Ovary (tissue), 9 donors: ENCODE data around the gene ETS1. TPM values are rescaled to one million over a fixed set of nuclear protein-coding genes. Genes with fewer than 3 reads are reported as not detected.

Experiments used
- DNase-seq, 5 donors: peaks; one replicate each; pipeline ENCODE4 v3.0.0-alpha.2; 2019 to 2020
- H3K27ac ChIP-seq, 2 donors: fragments of 200-600 bp; one replicate each; pipeline versions ENCODE4 v1.5.1 to v1.8.0; 2019 to 2022
- H3K27me3 ChIP-seq: fragments of 200-600 bp; one replicate; pipeline ENCODE4 v1.8.0; 2022
- H3K36me3 ChIP-seq: fragments of 200-600 bp; sonication (generic); one replicate; pipeline ENCODE4 v1.5.1; 2019
- H3K4me1 ChIP-seq: one replicate; pipeline ENCODE4 v1.8.1; 2013; ENCODE audit warnings: mild to moderate bottlenecking, moderate library complexity; ENCODE audit not compliant: insufficient read depth
- H3K4me3 ChIP-seq: fragments of 200-600 bp; sonication (generic); one replicate; pipeline ENCODE4 v1.5.1; 2017
- H3K9me3 ChIP-seq, 2 donors: fragments of 200-600 bp in 1 of 2; sonication (generic) in 1 of 2; one replicate each; pipeline versions ENCODE4 v1.5.1 to v1.8.1; 2013 to 2019; ENCODE audit warnings: mild to moderate bottlenecking in 1 of 2, moderate library complexity in 1 of 2
- CTCF ChIP-seq, 3 donors: fragments of 450-650 bp in 2 of 3; fragments of 200-600 bp in 1 of 3; IDR thresholded peaks; one replicate each; pipeline versions ENCODE4 v1.5.1 to v1.8.0; 2016 to 2022; ENCODE audit warnings: antibody characterized with exemption in 3 of 3, mild to moderate bottlenecking in 1 of 3
- EP300 ChIP-seq: sonication (generic); formaldehyde crosslinking; IDR thresholded peaks from one replicate; pipeline ENCODE4 v1.6.1; 2017; ENCODE audit warnings: antibody characterized with exemption
- POLR2A ChIP-seq: fragments of 450-650 bp; IDR thresholded peaks from one replicate; pipeline ENCODE4 v1.6.1; 2017; ENCODE audit warnings: antibody characterized with exemption, mild to moderate bottlenecking, moderate library complexity
- WGBS, 3 donors: extraction: QIAGEN DNeasy Blood & Tissue Kit in 1 of 3; methylation state at CpG; one replicate each; pipeline versions ENCODE4 v1.1.5 to v1.1.7; 2013 to 2017; 5-methylcytosine and 5-hydroxymethylcytosine counted together
- intact Hi-C, 4 donors: fragments of 100-400 bp; cut with DNase I; formaldehyde crosslinking; loops; one replicate each; pipeline versions ENCODE4 v1.11.0 to v1.15.1; 2022 to 2023
- microRNA-seq, 3 donors: library from miRNA; unstranded; fragments of <30 nt; microRNA quantifications; one replicate each; pipeline versions ENCODE4 to v1.2.0, GENCODE V29; 2019 to 2020
- polyA plus RNA-seq, 2 donors: library from polyadenylated mRNA; stranded (reverse); fragments of 200-250 nt in 1 of 2; fragments of 350-450 nt in 1 of 2; fragmentation: Illumina TruSeq in 1 of 2; extraction: RNeasy Lipid Tissue Mini Kit (QIAGEN cat#74804) in 1 of 2; gene quantifications; one replicate each; pipeline ENCODE4 v1.2.3, GENCODE V29; 2013 to 2014
- small RNA-seq: library from RNA; depleted of rRNA; stranded (forward); fragments of <200 nt; gene quantifications from one replicate; pipeline ENCODE3, GENCODE V24; 2016
- total RNA-seq, 7 donors: library from RNA; depleted of rRNA in 2 of 7; stranded (reverse); fragments of >200 nt in 2 of 7; fragmentation: NEBNext Ultra II Directional in 3 of 7; extraction: Animal tissue kit (Norgen Biotek cat#: 25700) in 3 of 7; gene quantifications; one replicate each; pipeline versions ENCODE4 v1.1.0 to v1.2.4, GENCODE V29; 2016 to 2023
- donor health status: DM: no; HTN: no; CAD: no; lungs with moderate emphysema.
- donor health status: DM: no; HTN: no; CAD: no.
- donor health status: Bipolar disorder and iron deficiency.
- donor health status: DM: yes; HTN: yes; CAD: no.
- donor health status: DM: no; HTN: no; CAD: no.
- donor health status: DM: yes; HTN: yes; CAD: no.

Gene ETS1
- total and polyA plus RNA-seq, 9 donors: 24.4 to 68.0 (median 40.4) TPM

GRCh38 chr11:128411150-128411549 lies 176.2 kb downstream of the ETS1 start:
- H3K4me1 ChIP-seq: peaks cover 2% of the 10 kb centered on the region
- intact Hi-C loops: no loop called here
- no peak overlapping the region for H3K27ac ChIP-seq
- no peaks in the 10 kb centered on the region for H3K9me3 ChIP-seq
- H3K36me3 ChIP-seq: no peaks in the 10 kb centered on the region
- no peak overlapping the region for H3K4me3 ChIP-seq
- TF ChIP-seq EP300: no peak
- TF ChIP-seq POLR2A: no peak
- TF ChIP-seq CTCF (IDR thresholded peaks at IDR 0.05): no peak
- no peaks in the 10 kb centered on the region for H3K27me3 ChIP-seq
- no peak for DNase-seq

- intact Hi-C loops: loop anchor here in 1 of 4 donors (10.0 kb wide), 1 partner anchor 115 kb away; no protein-coding TSS in a partner anchor
- no peak for DNase-seq
Observed at GRCh38 chr11:128409476-128409875, 177.9 kb downstream of the ETS1 start.

More at GRCh38 chr11:128409476-128409875, 177.9 kb downstream of the ETS1 start:
- Histone ChIP-seq H3K27ac (no peak overlapping the region), H3K4me1 (peaks cover 5% of the 10 kb centered on the region), H3K4me3 (no peak overlapping the region), H3K36me3 (no peaks in the 10 kb centered on the region), H3K9me3 (no peaks in the 10 kb centered on the region), H3K27me3 (no peaks in the 10 kb centered on the region)
- TF ChIP-seq EP300 (no peak), CTCF (IDR thresholded peaks at IDR 0.05) (no peak), POLR2A (no peak)
- 51 to 69% (median 61%) methylated on average over 2 of the region's 2 CpGs for WGBS, 3 donors

Small RNA genes within 50 kb of the gene (microRNA-seq; reads per million reads assigned to microRNA genes)
- gene MIR6090: 0 to 0.16 (median 0) reads per million in 3 donors

Small RNA genes within 50 kb of the gene (small RNA-seq; reads per million reads assigned to genes)
- gene MIR6090: not detected

Other genes with a start within 250 kb of the ETS1 start
- gene FLI1, start 106.5 kb upstream of the ETS1 start, total RNA-seq: 10 to 100 TPM in 4 of 7 donors, 1 to 10 TPM in 3; 4.0 to 18.4 (median 12.1) TPM
- 10 to 100 TPM; 12.3 to 22.5 TPM for gene FLI1, start 106.5 kb upstream of the ETS1 start, polyA plus RNA-seq